Measurements from ENCODE around the gene MGME1. TPM values are rescaled to one million over a fixed set of nuclear protein-coding genes. Genes with fewer than 3 reads are reported as not detected.

The MGME1 gene
- total RNA-seq, 3 donors from 2014 or later = 10.9 to 25.9 (median 22.3) TPM

DNA sequence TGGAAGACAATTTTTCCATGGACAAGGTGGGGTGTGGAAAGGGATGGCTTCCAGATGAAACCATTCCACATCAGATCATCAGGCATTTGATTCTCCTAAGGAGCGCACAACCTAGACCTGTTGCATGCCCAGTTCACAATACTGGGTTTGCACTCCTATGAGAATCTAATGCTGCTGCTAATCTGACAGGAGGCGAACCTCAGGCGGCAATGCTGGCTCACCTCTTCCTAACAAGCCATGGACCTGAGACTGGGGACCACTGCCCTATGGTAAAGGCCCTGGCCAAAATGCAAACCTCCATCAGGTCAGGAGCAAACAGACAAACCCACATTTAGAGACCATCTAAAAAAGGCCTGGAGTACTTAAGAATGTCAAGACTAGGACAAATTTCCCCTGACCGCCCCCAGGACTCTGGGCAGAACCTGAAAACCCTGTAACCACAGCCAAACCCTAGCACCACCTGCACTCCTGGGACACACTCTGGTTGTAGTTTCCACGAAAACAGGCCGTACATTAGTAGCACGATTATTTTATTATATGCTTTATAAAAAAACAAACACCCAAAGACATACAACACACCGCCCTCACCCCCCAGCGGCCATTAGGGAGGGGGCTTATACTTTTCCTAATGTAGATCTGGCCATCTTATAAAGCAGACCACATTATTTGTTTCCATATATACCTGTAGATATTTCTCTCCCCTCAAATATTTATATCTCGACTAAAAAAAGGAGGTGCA lies 27.6 kb upstream of the MGME1 start:
- H3K9me3 ChIP-seq = no peaks in the 10 kb centered on the region
- H3K4me3 ChIP-seq = no peak overlapping the region
- H3K4me1 ChIP-seq (ENCODE audit: low read depth) = peaks cover 20% of the 10 kb centered on the region
- intact Hi-C loops (cut with DNase I, micrococcal nuclease) = no loop called here
- H3K36me3 ChIP-seq (ENCODE audit: low read depth) = no peaks in the 10 kb centered on the region
- no peak for TF ChIP-seq CTCF (IDR thresholded peaks at IDR 0.05)
- ATAC-seq (no peak), DNase-seq (no peak)

- Histone ChIP-seq H3K36me3 (ENCODE audit: low read depth) (no peaks in the 10 kb centered on the region), H3K4me3 (no peak overlapping the region), H3K4me1 (ENCODE audit: low read depth) (peaks cover 20% of the 10 kb centered on the region), H3K9me3 (no peaks in the 10 kb centered on the region)
- no peak for ATAC-seq
- intact Hi-C loops (cut with DNase I, micrococcal nuclease) = no loop called here
- no peak for TF ChIP-seq CTCF (IDR thresholded peaks at IDR 0.05)
- no peak for DNase-seq
These were observed 27.0 kb upstream of the MGME1 start for GRCh38 chr20:17941826-17942196.

GRCh38 chr20:17943343-17943742 lies 25.5 kb upstream of the MGME1 start:
- H3K9me3 ChIP-seq = no peaks in the 10 kb centered on the region
- H3K4me3 ChIP-seq = no peak overlapping the region
- no peak for DNase-seq
- no peak for TF ChIP-seq CTCF (IDR thresholded peaks at IDR 0.05)
- H3K36me3 ChIP-seq (ENCODE audit: low read depth) = no peaks in the 10 kb centered on the region
- no peak for ATAC-seq
- intact Hi-C loops (cut with DNase I, micrococcal nuclease) = no loop called here
- H3K4me1 ChIP-seq (ENCODE audit: low read depth) = peaks cover 12% of the 10 kb centered on the region

- H3K4me3 ChIP-seq = no peak overlapping the region
- intact Hi-C loops (cut with DNase I, micrococcal nuclease) = no loop called here
- no peaks in the 10 kb centered on the region for H3K4me1 ChIP-seq (ENCODE audit: low read depth)
- no peaks in the 10 kb centered on the region for H3K9me3 ChIP-seq
- ATAC-seq (no peak), DNase-seq (no peak)
- H3K36me3 ChIP-seq (ENCODE audit: low read depth) = no peaks in the 10 kb centered on the region
- TF ChIP-seq CTCF (IDR thresholded peaks at IDR 0.05) = no peak
These were observed 23.9 kb upstream of the MGME1 start for GRCh38 chr20:17944854-17945474.

DNA sequence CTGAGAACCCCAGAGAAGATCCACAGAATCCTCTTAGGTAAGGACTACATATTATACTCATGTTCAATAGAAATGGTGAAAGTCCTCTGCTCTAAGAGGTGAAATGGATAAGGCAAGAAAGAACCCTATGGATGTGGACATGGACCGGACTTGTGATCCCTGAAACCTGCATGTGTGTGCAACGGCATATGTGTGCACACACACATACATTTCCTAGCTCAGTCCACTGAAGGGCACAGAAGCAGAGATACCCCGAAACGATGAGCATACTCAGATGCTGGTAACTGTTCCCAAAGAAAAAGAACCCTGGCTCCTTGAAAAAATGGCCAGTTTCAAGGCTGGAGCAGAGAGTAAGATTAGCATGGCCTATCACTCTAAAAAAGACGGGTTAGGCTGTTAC lies 22.8 kb upstream of the MGME1 start:
- Histone ChIP-seq H3K4me3 (no peak overlapping the region), H3K4me1 (ENCODE audit: low read depth) (no peaks in the 10 kb centered on the region), H3K9me3 (no peaks in the 10 kb centered on the region), H3K36me3 (ENCODE audit: low read depth) (peaks cover 4% of the 10 kb centered on the region)
- ATAC-seq = no peak
- intact Hi-C loops (cut with DNase I, micrococcal nuclease) = no loop called here
- no peak for TF ChIP-seq CTCF (IDR thresholded peaks at IDR 0.05)
- no peak for DNase-seq

Measured in mucosa of descending colon (tissue), 3 donors.